ENCODE results near the gene PPP3CA. TPM values are rescaled to one million over a fixed set of nuclear protein-coding genes. Genes with fewer than 3 reads are reported as not detected.
A peak's percentile ranks its signal among the peaks of the same experiment; 100 is the strongest.

PPP3CA gene
- polyA plus RNA-seq, 1 donor = 23.5 TPM

GRCh38 chr4:101348995-101349800 lies 1.9 kb upstream of the PPP3CA start:
- Histone ChIP-seq H3K27me3 (ENCODE audit: control insufficient read depth, insufficient read depth, low read length) (no peaks in the 10 kb centered on the region), H3K27ac (ENCODE audit: low read length) (no peak overlapping the region), H3K4me1 (ENCODE audit: control insufficient read depth, insufficient read depth, low read length) (peaks cover 12% of the 10 kb centered on the region), H3K36me3 (ENCODE audit: control insufficient read depth, insufficient read depth, low read length) (no peaks in the 10 kb centered on the region), H3K4me3 (ENCODE audit: low read length) (peak overlapping the region; percentile 70), H3K9me3 (ENCODE audit: control insufficient read depth, low read depth, low read length) (no peaks in the 10 kb centered on the region)
- DNase-seq = peak in 1 of 2 donors; percentile 29
- WGBS (ENCODE audit: insufficient coverage, low lambda C conversion rate) = no CpG with 5 or more reads among the region's 5 CpGs

DNA sequence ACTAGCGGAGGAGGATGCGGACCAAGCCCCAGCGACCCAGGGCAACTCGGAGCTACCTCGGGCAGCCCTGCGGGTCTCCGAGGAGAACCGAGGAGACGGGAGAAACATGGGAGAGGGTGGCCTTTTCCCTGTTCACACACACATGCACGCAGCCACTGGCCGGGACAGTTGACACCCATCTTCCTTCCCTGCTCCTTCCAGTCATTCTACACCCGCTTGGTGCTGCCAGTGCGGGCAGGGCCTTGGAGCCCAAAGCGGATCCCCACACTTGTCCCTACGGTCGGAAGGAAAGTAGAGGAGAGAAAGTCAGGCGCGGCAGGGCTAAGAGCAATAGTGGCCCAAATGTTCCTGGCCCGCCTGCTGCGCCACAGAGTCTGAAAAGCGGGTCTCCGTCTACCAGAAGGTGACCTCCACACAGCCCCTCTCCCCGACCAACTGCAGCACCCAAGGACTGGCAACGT lies 1.1 kb upstream of the PPP3CA start:
- WGBS (ENCODE audit: insufficient coverage, low lambda C conversion rate) = no CpG with 5 or more reads among the region's 24 CpGs
- no peaks in the 10 kb centered on the region for H3K36me3 ChIP-seq (ENCODE audit: control insufficient read depth, insufficient read depth, low read length)
- no peak for DNase-seq
- H3K4me3 ChIP-seq (ENCODE audit: low read length) = peak overlapping the region; percentile 70
- H3K4me1 ChIP-seq (ENCODE audit: control insufficient read depth, insufficient read depth, low read length) = peaks cover 12% of the 10 kb centered on the region
- H3K9me3 ChIP-seq (ENCODE audit: control insufficient read depth, low read depth, low read length) = no peaks in the 10 kb centered on the region
- no peaks in the 10 kb centered on the region for H3K27me3 ChIP-seq (ENCODE audit: control insufficient read depth, insufficient read depth, low read length)
- H3K27ac ChIP-seq (ENCODE audit: low read length) = peak overlapping the region; percentile 97

DNA sequence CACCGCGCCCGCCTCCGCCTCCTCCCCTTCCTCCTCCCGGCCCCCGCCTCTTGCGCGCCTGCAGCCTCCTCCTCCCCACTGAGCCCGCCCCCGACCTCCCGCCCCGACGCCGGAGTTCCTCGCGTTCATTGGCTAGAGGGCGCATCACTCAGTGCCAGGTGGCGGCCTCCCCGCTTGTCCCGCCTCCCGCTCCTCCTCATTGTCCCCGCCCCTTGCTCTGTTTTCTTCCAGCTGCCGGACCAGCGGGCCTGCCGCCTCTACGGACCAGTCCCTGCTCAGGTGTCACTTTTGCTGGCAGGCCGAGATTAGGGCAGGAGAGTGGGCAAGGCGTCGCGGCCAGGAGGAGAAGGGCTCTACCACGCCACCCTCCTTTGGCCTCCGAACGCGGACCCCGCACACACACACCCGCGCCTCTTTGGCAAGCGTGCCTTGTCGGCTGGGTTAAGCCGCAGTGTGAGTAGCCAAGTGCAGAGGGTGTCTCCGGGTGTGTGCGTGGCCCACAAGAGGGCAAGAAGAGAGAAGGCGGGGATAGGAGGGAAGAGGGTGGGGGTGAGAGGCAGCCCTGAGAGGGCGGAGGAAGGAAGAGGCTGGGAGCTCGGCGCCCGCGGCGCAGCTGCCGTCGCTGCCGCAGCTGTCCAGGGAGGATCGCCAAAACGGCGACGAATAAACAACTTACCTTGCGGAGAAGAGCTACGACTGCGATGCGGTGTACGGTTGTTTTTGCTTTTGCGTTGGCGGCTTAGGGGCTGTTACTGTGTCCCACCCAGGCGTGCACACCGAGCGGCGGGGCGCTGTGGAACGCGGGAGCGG lies 436 bp upstream of the PPP3CA start:
- H3K4me3 ChIP-seq (ENCODE audit: low read length) = peak overlapping the region; percentile 93
- H3K4me1 ChIP-seq (ENCODE audit: control insufficient read depth, insufficient read depth, low read length) = peaks cover 12% of the 10 kb centered on the region
- H3K9me3 ChIP-seq (ENCODE audit: control insufficient read depth, low read depth, low read length) = no peaks in the 10 kb centered on the region
- H3K27ac ChIP-seq (ENCODE audit: low read length) = peak overlapping the region; percentile 97
- H3K36me3 ChIP-seq (ENCODE audit: control insufficient read depth, insufficient read depth, low read length) = no peaks in the 10 kb centered on the region
- DNase-seq = peak; percentile 96 to 98
- no CpG with 5 or more reads among the region's 71 CpGs for WGBS (ENCODE audit: insufficient coverage, low lambda C conversion rate)
- no peaks in the 10 kb centered on the region for H3K27me3 ChIP-seq (ENCODE audit: control insufficient read depth, insufficient read depth, low read length)

GRCh38 chr4:101346351-101347266 lies 717 bp downstream of the PPP3CA start:
- Histone ChIP-seq H3K36me3 (ENCODE audit: control insufficient read depth, insufficient read depth, low read length) (no peaks in the 10 kb centered on the region), H3K4me3 (ENCODE audit: low read length) (peak overlapping the region; percentile 93), H3K4me1 (ENCODE audit: control insufficient read depth, insufficient read depth, low read length) (peaks cover 12% of the 10 kb centered on the region), H3K9me3 (ENCODE audit: control insufficient read depth, low read depth, low read length) (no peaks in the 10 kb centered on the region), H3K27ac (ENCODE audit: low read length) (peak overlapping the region; percentile 85), H3K27me3 (ENCODE audit: control insufficient read depth, insufficient read depth, low read length) (no peaks in the 10 kb centered on the region)
- WGBS (ENCODE audit: insufficient coverage, low lambda C conversion rate) = no CpG with 5 or more reads among the region's 93 CpGs
- peak; percentile 54 to 90 for DNase-seq

DNA sequence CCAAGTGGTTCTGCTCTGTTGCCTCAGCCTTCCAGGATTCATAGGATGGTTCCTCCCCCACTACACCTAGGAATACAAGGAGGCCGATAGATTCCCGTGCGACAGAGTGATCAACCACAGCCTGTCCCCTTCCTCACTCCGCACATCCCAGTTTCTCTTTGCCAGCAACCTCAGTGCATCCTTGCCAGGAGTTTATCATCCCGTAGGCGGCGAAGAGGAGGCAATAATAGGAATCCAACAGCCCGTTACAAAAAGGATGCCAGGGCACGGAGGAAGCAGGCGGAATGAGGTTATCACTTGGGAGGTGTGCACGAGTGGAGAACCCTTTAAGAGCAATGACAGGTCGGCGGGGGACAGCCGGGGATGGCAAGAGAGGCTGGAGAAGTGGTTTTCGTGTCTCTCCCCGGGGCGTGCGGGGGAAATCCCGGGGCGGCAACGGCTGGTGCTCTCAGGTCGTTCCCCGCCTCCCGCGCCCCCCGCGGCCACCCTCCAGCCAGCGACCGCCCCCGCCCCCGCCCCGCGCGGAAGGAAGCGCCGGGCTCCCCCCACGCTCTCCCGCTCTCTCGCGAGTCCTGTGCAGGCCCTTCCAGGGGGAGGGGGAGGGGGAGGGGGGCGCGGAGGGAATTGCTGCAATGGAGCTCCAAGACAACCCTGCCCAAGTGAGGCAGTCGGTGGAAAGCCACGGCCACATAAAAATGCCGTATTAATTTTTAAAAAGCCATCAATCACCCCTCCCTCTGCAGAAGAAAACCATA lies 1.6 kb downstream of the PPP3CA start:
- WGBS (ENCODE audit: insufficient coverage, low lambda C conversion rate) = no CpG with 5 or more reads among the region's 45 CpGs
- H3K27me3 ChIP-seq (ENCODE audit: control insufficient read depth, insufficient read depth, low read length) = no peaks in the 10 kb centered on the region
- H3K27ac ChIP-seq (ENCODE audit: low read length) = no peak overlapping the region
- no peaks in the 10 kb centered on the region for H3K9me3 ChIP-seq (ENCODE audit: control insufficient read depth, low read depth, low read length)
- H3K36me3 ChIP-seq (ENCODE audit: control insufficient read depth, insufficient read depth, low read length) = no peaks in the 10 kb centered on the region
- peak overlapping the region; percentile 93 for H3K4me3 ChIP-seq (ENCODE audit: low read length)
- peak in 1 of 2 donors; percentile 50 for DNase-seq
- peaks cover 12% of the 10 kb centered on the region for H3K4me1 ChIP-seq (ENCODE audit: control insufficient read depth, insufficient read depth, low read length)

DNA sequence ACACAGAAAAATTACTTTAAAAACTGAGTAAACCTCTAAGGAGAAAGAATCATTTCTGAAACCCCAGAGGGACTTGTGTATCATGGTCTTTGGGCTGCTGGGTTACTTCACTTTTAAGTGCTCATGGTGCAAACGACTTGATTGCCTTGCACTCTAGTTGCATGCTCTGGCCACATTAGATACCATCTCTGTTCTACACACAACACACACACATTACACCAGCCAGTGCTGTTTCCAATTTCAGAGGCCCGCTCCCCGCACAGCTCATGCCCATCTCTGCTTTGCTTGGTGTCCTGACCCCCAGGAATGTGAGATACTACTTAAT lies 2.1 kb downstream of the PPP3CA start:
- peaks cover 12% of the 10 kb centered on the region for H3K4me1 ChIP-seq (ENCODE audit: control insufficient read depth, insufficient read depth, low read length)
- H3K27me3 ChIP-seq (ENCODE audit: control insufficient read depth, insufficient read depth, low read length) = no peaks in the 10 kb centered on the region
- 20% methylated on average over 1 of the region's 3 CpGs for WGBS (ENCODE audit: insufficient coverage, low lambda C conversion rate)
- no peaks in the 10 kb centered on the region for H3K36me3 ChIP-seq (ENCODE audit: control insufficient read depth, insufficient read depth, low read length)
- no peak for DNase-seq
- no peaks in the 10 kb centered on the region for H3K9me3 ChIP-seq (ENCODE audit: control insufficient read depth, low read depth, low read length)
- peak overlapping the region; percentile 93 for H3K4me3 ChIP-seq (ENCODE audit: low read length)
- no peak overlapping the region for H3K27ac ChIP-seq (ENCODE audit: low read length)

DNA sequence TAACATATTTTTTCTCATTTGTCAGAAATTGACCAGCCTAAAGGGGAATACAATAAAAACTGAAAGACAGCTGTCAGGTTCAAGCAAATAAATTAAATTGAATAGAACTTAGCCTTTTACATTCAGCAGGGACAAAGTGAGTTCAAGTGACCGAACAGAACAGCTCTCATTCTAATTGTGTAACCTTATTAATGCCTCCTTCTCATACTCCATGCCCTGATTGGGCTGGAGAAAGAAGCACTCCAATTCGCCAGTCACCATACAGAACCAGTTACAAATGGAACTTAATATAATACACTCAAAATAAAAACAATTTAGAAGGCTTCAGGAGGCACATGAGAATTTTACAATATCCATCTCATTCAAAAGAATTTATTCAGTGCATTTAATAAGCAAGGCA lies 8.0 kb downstream of the PPP3CA start:
- Histone ChIP-seq H3K9me3 (ENCODE audit: control insufficient read depth, low read depth, low read length) (no peaks in the 10 kb centered on the region), H3K27ac (ENCODE audit: low read length) (no peak overlapping the region), H3K4me3 (ENCODE audit: low read length) (no peak overlapping the region), H3K4me1 (ENCODE audit: control insufficient read depth, insufficient read depth, low read length) (peaks cover 4% of the 10 kb centered on the region), H3K27me3 (ENCODE audit: control insufficient read depth, insufficient read depth, low read length) (no peaks in the 10 kb centered on the region), H3K36me3 (ENCODE audit: control insufficient read depth, insufficient read depth, low read length) (no peaks in the 10 kb centered on the region)
- no CpG with 5 or more reads among the region's 2 CpGs for WGBS (ENCODE audit: insufficient coverage, low lambda C conversion rate)
- no peak for DNase-seq

DNA sequence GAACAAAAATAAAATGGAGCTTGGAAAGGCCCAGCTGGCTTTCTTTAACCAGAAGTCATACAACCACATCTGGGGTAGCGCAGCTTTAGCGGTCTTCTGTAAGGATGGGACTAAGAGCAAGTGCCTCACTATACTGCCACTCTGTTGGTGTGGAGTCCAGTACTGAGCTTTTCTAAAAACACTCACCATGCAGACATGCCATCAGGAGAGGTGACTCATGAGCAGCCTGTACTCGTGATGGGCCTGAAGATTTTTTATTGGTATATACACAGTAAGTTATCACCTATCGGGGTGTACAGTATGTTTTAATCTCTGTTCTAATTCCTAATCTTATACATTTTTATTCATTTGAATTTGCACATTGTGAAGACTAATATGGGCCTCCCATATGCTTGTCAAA lies 9.6 kb downstream of the PPP3CA start:
- no peaks in the 10 kb centered on the region for H3K9me3 ChIP-seq (ENCODE audit: control insufficient read depth, low read depth, low read length)
- no peak overlapping the region for H3K4me3 ChIP-seq (ENCODE audit: low read length)
- H3K27me3 ChIP-seq (ENCODE audit: control insufficient read depth, insufficient read depth, low read length) = no peaks in the 10 kb centered on the region
- no peak for DNase-seq
- no peaks in the 10 kb centered on the region for H3K36me3 ChIP-seq (ENCODE audit: control insufficient read depth, insufficient read depth, low read length)
- WGBS (ENCODE audit: insufficient coverage, low lambda C conversion rate) = 80% methylated on average over 1 of the region's 4 CpGs
- no peak overlapping the region for H3K27ac ChIP-seq (ENCODE audit: low read length)
- H3K4me1 ChIP-seq (ENCODE audit: control insufficient read depth, insufficient read depth, low read length) = peaks cover 4% of the 10 kb centered on the region

GRCh38 chr4:101334963-101335572 lies 12.3 kb downstream of the PPP3CA start:
- Histone ChIP-seq H3K4me1 (ENCODE audit: control insufficient read depth, insufficient read depth, low read length) (peaks cover 4% of the 10 kb centered on the region), H3K27ac (ENCODE audit: low read length) (no peak overlapping the region), H3K36me3 (ENCODE audit: control insufficient read depth, insufficient read depth, low read length) (no peaks in the 10 kb centered on the region), H3K27me3 (ENCODE audit: control insufficient read depth, insufficient read depth, low read length) (no peaks in the 10 kb centered on the region), H3K4me3 (ENCODE audit: low read length) (no peak overlapping the region), H3K9me3 (ENCODE audit: control insufficient read depth, low read depth, low read length) (no peaks in the 10 kb centered on the region)
- no CpG with 5 or more reads among the region's 6 CpGs for WGBS (ENCODE audit: insufficient coverage, low lambda C conversion rate)
- peak in 1 of 2 donors; percentile 39 for DNase-seq
